GM23338 (cell line): ENCODE measurements around the gene PALLD. TPM values are rescaled to one million over a fixed set of nuclear protein-coding genes. Genes with fewer than 3 reads are reported as not detected.

Source experiments
- ATAC-seq: fragments of 200-7000 bp; cut with Tn5 transposase; 3 replicates; pipeline ENCODE4 v1.9.1; 2020
- DNase-seq: peaks from one replicate; pipeline ENCODE4 v3.0.0-alpha.2; 2015; ENCODE audit warnings: low spot score
- H2AFZ ChIP-seq: fragments of 200-600 bp; sonication (generic); 2 replicates; pipeline ENCODE4 v1.8.0; 2016; ENCODE audit warnings: antibody characterized with exemption, mild to moderate bottlenecking, moderate library complexity
- H3F3A ChIP-seq: fragments of 200-600 bp; sonication (generic); replicated peaks from 2 replicates; pipeline ENCODE4 v1.8.0; 2017; ENCODE audit warnings: antibody characterized with exemption, mixed run types, low read depth
- H3K27ac ChIP-seq: fragments of 200-600 bp; sonication (generic); 2 replicates; pipeline ENCODE4 v1.6.1; 2016; ENCODE audit warnings: low read depth
- H3K27me3 ChIP-seq: fragments of 200-600 bp; sonication (generic); 2 replicates; pipeline ENCODE4 v1.8.0; 2016; ENCODE audit warnings: mild to moderate bottlenecking, mixed run types, moderate library complexity; ENCODE audit not compliant: insufficient read depth
- H3K36me3 ChIP-seq: fragments of 200-600 bp; sonication (generic); 2 replicates; pipeline ENCODE4 v1.8.0; 2016; ENCODE audit warnings: mild to moderate bottlenecking; ENCODE audit not compliant: insufficient read depth
- H3K4me1 ChIP-seq: fragments of 200-600 bp; sonication (generic); 2 replicates; pipeline ENCODE4 v1.8.0; 2016; ENCODE audit warnings: mild to moderate bottlenecking, moderate library complexity; ENCODE audit not compliant: insufficient read depth
- H3K4me2 ChIP-seq: fragments of 200-600 bp; sonication (generic); 2 replicates; pipeline ENCODE4 v1.7.1; 2017; ENCODE audit warnings: mixed run types
- H3K4me3 ChIP-seq: fragments of 200-600 bp; sonication (generic); 2 replicates; pipeline ENCODE4 v1.6.1; 2016; ENCODE audit warnings: mixed run types
- H3K79me2 ChIP-seq: fragments of 200-600 bp; sonication (generic); replicated peaks from 2 replicates; pipeline ENCODE4 v1.8.0; 2017; ENCODE audit warnings: mild to moderate bottlenecking; ENCODE audit not compliant: insufficient read depth
- H3K9me2 ChIP-seq: fragments of 200-600 bp; sonication (generic); 2 replicates; pipeline ENCODE4 v1.8.0; 2017; ENCODE audit not compliant: insufficient read depth
- H4K20me1 ChIP-seq: fragments of 200-600 bp; sonication (generic); replicated peaks from 2 replicates; pipeline ENCODE4 v1.8.0; 2017; ENCODE audit warnings: mild to moderate bottlenecking; ENCODE audit not compliant: insufficient read depth
- H3K27ac Mint-ChIP-seq: 2 replicates; pipeline ENCODE4 v1.8.0; 2020; ENCODE audit warnings: inconsistent platforms, mild to moderate bottlenecking, moderate library complexity, mixed read lengths
- H3K27me3 Mint-ChIP-seq: 3 replicates; pipeline ENCODE4 v1.8.0; 2022; ENCODE audit warnings: low read depth, mild to moderate bottlenecking, moderate library complexity, mixed read lengths, inconsistent platforms; ENCODE audit not compliant: insufficient read depth, poor library complexity
- H3K36me3 Mint-ChIP-seq: 3 replicates; pipeline ENCODE4 v1.8.0; 2021; ENCODE audit warnings: low read depth, mild to moderate bottlenecking, inconsistent platforms, moderate library complexity, mixed read lengths
- H3K4me1 Mint-ChIP-seq: 3 replicates; pipeline ENCODE4 v1.8.0; 2020; ENCODE audit warnings: mild to moderate bottlenecking, inconsistent platforms, mixed read lengths
- H3K4me3 Mint-ChIP-seq: 3 replicates; pipeline ENCODE4 v1.8.0; 2021; ENCODE audit warnings: moderate library complexity, mild to moderate bottlenecking, inconsistent platforms, mixed read lengths
- H3K9me3 Mint-ChIP-seq: 3 replicates; pipeline ENCODE4 v1.8.0; 2020; ENCODE audit warnings: moderate library complexity, mild to moderate bottlenecking, inconsistent platforms, mixed read lengths
- CREB1 ChIP-seq: fragments of 250-450 bp; sonication (Bioruptor Pico); IDR thresholded peaks from 2 replicates; pipeline ENCODE4 v1.5.0; 2020; ENCODE audit warnings: low read depth, mild to moderate bottlenecking, moderate library complexity
- EZH2 ChIP-seq: fragments of 200-600 bp; sonication (generic); IDR thresholded peaks from one replicate; pipeline ENCODE4 v1.8.0; 2017; ENCODE audit warnings: antibody characterized with exemption, mild to moderate bottlenecking, low read depth; ENCODE audit not compliant: unreplicated experiment
- EZH2phosphoT487 ChIP-seq: fragments of 200-600 bp; sonication (generic); IDR thresholded peaks from one replicate; pipeline ENCODE4 v1.8.1; 2018; ENCODE audit warnings: antibody characterized with exemption; ENCODE audit not compliant: unreplicated experiment
- JUNB ChIP-seq: IDR thresholded peaks from one replicate; pipeline ENCODE4 v1.6.1; 2016; ENCODE audit warnings: antibody characterized with exemption; ENCODE audit not compliant: unreplicated experiment
- NANOG ChIP-seq: IDR thresholded peaks from 2 replicates; pipeline ENCODE4 v1.6.1; 2016; ENCODE audit warnings: antibody characterized with exemption, borderline replicate concordance
- POLR2AphosphoS5 ChIP-seq: IDR thresholded peaks from 2 replicates; pipeline ENCODE4 v1.6.1; 2016; ENCODE audit warnings: antibody characterized with exemption, low read depth
- STAT1 ChIP-seq: IDR thresholded peaks from one replicate; pipeline ENCODE4 v1.6.1; 2016; ENCODE audit warnings: antibody characterized with exemption; ENCODE audit not compliant: unreplicated experiment
- ZNF114 ChIP-seq: fragments of 250-450 bp; sonication (Bioruptor Pico); IDR thresholded peaks from 2 replicates; pipeline ENCODE4 v1.5.0; 2020; ENCODE audit warnings: mild to moderate bottlenecking, moderate library complexity
- ZNF331 ChIP-seq: fragments of 250-450 bp; sonication (Bioruptor Pico); IDR thresholded peaks from 2 replicates; pipeline ENCODE4 v1.5.0; 2020; ENCODE audit warnings: low read depth, mild to moderate bottlenecking, moderate library complexity
- polyA plus RNA-seq: library from polyadenylated mRNA; unstranded; fragments of >200 nt; fragmentation: Nextera tagmentation; extraction: Ambion mirVana; gene quantifications from 2 replicates; pipeline ENCODE4 v1.2.1, GENCODE V29; 2016
- total RNA-seq: library from RNA; depleted of rRNA; stranded (reverse); fragments of >200 nt; shearing (Covaris generic); gene quantifications from 2 replicates; pipeline ENCODE4 v1.2.3, GENCODE V29; 2014
- TF ChIP-seq, protein P1 (sequence below): IDR thresholded peaks from 2 replicates; pipeline ENCODE4 v1.6.1; 2016; ENCODE audit warnings: antibody characterized with exemption
- TF ChIP-seq, protein P2 (sequence below), 2 experiments: fragments of 200-600 bp in 1 of 2; sonication (generic) in 1 of 2; conservative IDR thresholded peaks; 2 replicates each; pipeline versions ENCODE4 v1.5.1 to v1.6.1; 2016 to 2017; ENCODE audit warnings: antibody characterized with exemption in 2 of 2, low read depth in 2 of 2, mild to moderate bottlenecking in 2 of 2, moderate library complexity in 1 of 2
- TF ChIP-seq, protein P3 (sequence below): IDR thresholded peaks from one replicate; pipeline ENCODE4 v1.6.1; 2018; ENCODE audit warnings: antibody characterized with exemption; ENCODE audit not compliant: unreplicated experiment

PALLD gene
- total and polyA plus RNA-seq, 2 experiments from 2014 or later, result 13.1 to 30.2 TPM

DNA sequence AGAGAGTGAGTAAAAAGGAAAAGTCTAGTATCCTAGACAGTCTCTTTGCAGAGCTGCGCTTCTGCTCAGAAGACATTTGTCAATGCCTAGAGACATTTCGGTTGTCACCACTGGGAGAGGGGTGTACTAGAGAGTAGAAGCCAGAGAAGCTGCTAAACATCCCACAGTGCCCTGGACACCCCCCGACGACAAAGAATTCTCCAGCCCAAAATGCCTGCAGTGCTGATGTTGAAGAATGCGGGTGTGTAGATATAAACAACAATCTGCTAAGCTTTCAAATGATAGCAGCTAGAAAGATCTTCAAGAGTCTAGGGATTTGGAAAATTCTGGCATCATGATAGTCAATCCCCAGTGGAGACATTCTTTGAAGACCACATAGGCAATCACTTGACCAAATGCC, 90.1 kb downstream of the PALLD start (continued):
- TF ChIP-seq, protein P1, sequence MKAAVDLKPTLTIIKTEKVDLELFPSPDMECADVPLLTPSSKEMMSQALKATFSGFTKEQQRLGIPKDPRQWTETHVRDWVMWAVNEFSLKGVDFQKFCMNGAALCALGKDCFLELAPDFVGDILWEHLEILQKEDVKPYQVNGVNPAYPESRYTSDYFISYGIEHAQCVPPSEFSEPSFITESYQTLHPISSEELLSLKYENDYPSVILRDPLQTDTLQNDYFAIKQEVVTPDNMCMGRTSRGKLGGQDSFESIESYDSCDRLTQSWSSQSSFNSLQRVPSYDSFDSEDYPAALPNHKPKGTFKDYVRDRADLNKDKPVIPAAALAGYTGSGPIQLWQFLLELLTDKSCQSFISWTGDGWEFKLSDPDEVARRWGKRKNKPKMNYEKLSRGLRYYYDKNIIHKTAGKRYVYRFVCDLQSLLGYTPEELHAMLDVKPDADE, result no peak
- TF ChIP-seq, protein P2, sequence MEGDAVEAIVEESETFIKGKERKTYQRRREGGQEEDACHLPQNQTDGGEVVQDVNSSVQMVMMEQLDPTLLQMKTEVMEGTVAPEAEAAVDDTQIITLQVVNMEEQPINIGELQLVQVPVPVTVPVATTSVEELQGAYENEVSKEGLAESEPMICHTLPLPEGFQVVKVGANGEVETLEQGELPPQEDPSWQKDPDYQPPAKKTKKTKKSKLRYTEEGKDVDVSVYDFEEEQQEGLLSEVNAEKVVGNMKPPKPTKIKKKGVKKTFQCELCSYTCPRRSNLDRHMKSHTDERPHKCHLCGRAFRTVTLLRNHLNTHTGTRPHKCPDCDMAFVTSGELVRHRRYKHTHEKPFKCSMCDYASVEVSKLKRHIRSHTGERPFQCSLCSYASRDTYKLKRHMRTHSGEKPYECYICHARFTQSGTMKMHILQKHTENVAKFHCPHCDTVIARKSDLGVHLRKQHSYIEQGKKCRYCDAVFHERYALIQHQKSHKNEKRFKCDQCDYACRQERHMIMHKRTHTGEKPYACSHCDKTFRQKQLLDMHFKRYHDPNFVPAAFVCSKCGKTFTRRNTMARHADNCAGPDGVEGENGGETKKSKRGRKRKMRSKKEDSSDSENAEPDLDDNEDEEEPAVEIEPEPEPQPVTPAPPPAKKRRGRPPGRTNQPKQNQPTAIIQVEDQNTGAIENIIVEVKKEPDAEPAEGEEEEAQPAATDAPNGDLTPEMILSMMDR (conservative IDR thresholded peaks at IDR 0.05; ENCODE audit: low read depth in 2 of 2), result no peak
- TF ChIP-seq NANOG (no peak), CREB1 (CRISPR knock-in tag) (no peak), EZH2phosphoT487 (no peak), STAT1 (no peak), EZH2 (no peak), ZNF114 (CRISPR knock-in tag) (no peak)

DNA sequence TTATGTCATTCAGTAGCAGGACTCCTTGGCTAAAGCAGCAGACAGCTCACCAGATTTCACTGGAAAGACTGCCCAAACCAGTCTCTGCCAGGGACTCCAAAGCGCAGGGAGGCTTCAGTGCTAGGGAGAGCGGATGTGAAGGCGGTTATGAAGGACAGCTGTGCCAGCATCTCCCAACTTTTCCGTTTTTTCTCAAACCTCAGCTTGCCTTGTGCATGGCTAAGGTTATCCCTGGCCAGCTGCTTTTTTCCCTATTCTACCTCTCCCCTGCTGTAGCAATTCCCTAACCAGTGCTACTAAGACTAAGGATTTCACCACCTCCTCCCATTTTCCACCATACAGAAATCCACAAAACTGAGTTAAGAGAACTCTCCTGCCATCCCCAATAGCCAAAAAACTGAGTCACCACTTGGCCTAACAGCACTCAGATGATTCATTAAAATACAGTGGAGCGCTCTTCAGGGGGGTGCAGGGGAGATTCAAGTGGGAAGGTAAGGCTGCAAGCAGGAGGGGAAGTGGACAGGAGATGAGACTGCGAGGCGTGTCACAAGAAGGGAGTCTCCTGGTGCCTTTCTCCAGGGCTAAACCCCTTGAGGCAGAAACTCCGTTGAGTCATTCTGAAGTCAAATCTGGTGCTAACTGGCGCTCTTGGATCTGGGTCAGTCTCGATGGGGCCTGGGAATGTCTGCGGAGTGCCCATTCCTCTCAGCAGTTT, 90.7 kb downstream of the PALLD start:
- Histone ChIP-seq H3K27me3 (no peaks in the 10 kb centered on the region), H3F3A (no peaks in the 10 kb centered on the region), H2AFZ (peak overlapping the region; percentile 74), H3K9me2 (0 out of 2 replicates have a peak, but pooled peaks cover 9% of the 10 kb centered on the region), H3K4me2 (no peak overlapping the region), H4K20me1 (no peaks in the 10 kb centered on the region), H3K79me2 (no peaks in the 10 kb centered on the region), H3K36me3 (no peaks in the 10 kb centered on the region), H3K4me1 (no peaks in the 10 kb centered on the region), H3K4me3 (no peak overlapping the region), H3K27ac (no peak overlapping the region)
- Mint-ChIP-seq H3K27me3 (no peaks in the 10 kb centered on the region), H3K9me3 (no peaks in the 10 kb centered on the region), H3K4me1 (peaks cover 6% of the 10 kb centered on the region; the same call in 2 of the 3 replicates), H3K27ac (no peak overlapping the region), H3K36me3 (no peaks in the 10 kb centered on the region), H3K4me3 (no peak overlapping the region)
- TF ChIP-seq EZH2phosphoT487 (no peak), ZNF114 (CRISPR knock-in tag) (no peak), CREB1 (CRISPR knock-in tag) (no peak), NANOG (no peak), ZNF331 (CRISPR knock-in tag) (no peak), POLR2AphosphoS5 (no peak), JUNB (no peak), STAT1 (no peak), EZH2 (no peak)
- TF ChIP-seq, protein P3, sequence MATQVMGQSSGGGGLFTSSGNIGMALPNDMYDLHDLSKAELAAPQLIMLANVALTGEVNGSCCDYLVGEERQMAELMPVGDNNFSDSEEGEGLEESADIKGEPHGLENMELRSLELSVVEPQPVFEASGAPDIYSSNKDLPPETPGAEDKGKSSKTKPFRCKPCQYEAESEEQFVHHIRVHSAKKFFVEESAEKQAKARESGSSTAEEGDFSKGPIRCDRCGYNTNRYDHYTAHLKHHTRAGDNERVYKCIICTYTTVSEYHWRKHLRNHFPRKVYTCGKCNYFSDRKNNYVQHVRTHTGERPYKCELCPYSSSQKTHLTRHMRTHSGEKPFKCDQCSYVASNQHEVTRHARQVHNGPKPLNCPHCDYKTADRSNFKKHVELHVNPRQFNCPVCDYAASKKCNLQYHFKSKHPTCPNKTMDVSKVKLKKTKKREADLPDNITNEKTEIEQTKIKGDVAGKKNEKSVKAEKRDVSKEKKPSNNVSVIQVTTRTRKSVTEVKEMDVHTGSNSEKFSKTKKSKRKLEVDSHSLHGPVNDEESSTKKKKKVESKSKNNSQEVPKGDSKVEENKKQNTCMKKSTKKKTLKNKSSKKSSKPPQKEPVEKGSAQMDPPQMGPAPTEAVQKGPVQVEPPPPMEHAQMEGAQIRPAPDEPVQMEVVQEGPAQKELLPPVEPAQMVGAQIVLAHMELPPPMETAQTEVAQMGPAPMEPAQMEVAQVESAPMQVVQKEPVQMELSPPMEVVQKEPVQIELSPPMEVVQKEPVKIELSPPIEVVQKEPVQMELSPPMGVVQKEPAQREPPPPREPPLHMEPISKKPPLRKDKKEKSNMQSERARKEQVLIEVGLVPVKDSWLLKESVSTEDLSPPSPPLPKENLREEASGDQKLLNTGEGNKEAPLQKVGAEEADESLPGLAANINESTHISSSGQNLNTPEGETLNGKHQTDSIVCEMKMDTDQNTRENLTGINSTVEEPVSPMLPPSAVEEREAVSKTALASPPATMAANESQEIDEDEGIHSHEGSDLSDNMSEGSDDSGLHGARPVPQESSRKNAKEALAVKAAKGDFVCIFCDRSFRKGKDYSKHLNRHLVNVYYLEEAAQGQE, result no peak
- TF ChIP-seq, protein P1, result no peak
- TF ChIP-seq, protein P2 (conservative IDR thresholded peaks at IDR 0.05; ENCODE audit: low read depth in 2 of 2), result no peak
- DNase-seq (no peak), ATAC-seq (no peak)
